Small intestine (tissue), 7 donors: Measurements from ENCODE around the gene ZNF763. TPM values are rescaled to one million over a fixed set of nuclear protein-coding genes. Genes with fewer than 3 reads are reported as not detected.
"Not testable (repeated sequence)": the region's sequence is repeated elsewhere in the genome, so short reads cannot be mapped to it uniquely, and the experiment has no call there.

ENCODE experiments used
- DNase-seq, 2 donors: peaks; one replicate each; pipeline versions ENCODE4 v3.0.0 to v3.0.0-alpha.2; 2013
- FAIRE-seq: peaks from 2 replicates; lab custom pipeline; 2012; peaks lifted over from hg19 to GRCh38; lab: Jason Lieb, UNC
- H3K27ac ChIP-seq, 3 donors: one replicate each; pipeline ENCODE4 v1.5.1; 2013; ENCODE audit warnings: low read length in 2 of 3, mild to moderate bottlenecking in 2 of 3, control low read depth in 1 of 3, inconsistent platforms in 1 of 3, low read depth in 1 of 3, moderate library complexity in 1 of 3
- H3K27me3 ChIP-seq, 3 donors: one replicate each; pipeline ENCODE4 v1.6.1; 2013; ENCODE audit warnings: low read length in 3 of 3, inconsistent platforms in 1 of 3; ENCODE audit not compliant: control insufficient read depth in 3 of 3, insufficient read depth in 3 of 3
- H3K36me3 ChIP-seq, 3 donors: one replicate each; pipeline ENCODE4 v1.6.1; 2013; ENCODE audit warnings: low read length in 3 of 3, inconsistent platforms in 1 of 3, low read depth in 1 of 3, mild to moderate bottlenecking in 1 of 3, moderate library complexity in 1 of 3; ENCODE audit not compliant: control insufficient read depth in 3 of 3, insufficient read depth in 2 of 3
- H3K4me1 ChIP-seq, 3 donors: one replicate each; pipeline ENCODE4 v1.6.1; 2013; ENCODE audit warnings: low read length in 2 of 3, inconsistent platforms in 1 of 3, low read depth in 1 of 3, mild to moderate bottlenecking in 1 of 3, moderate library complexity in 1 of 3; ENCODE audit not compliant: control insufficient read depth in 3 of 3, insufficient read depth in 2 of 3
- H3K4me3 ChIP-seq, 3 donors: one replicate each; pipeline ENCODE4 v1.5.1; 2013; ENCODE audit warnings: low read length in 3 of 3, control low read depth in 1 of 3, inconsistent platforms in 1 of 3, low read depth in 1 of 3, mild to moderate bottlenecking in 1 of 3, moderate library complexity in 1 of 3
- H3K9me3 ChIP-seq, 2 donors: one replicate each; pipeline ENCODE4 v1.6.1; 2013; ENCODE audit warnings: low read depth in 1 of 2, low read length in 1 of 2; ENCODE audit not compliant: control insufficient read depth in 2 of 2, insufficient read depth in 1 of 2
- WGBS, 3 donors: extraction: QIAGEN DNeasy Blood & Tissue Kit; methylation state at CpG; one replicate each; pipeline ENCODE4 v1.1.7; 2013; 5-methylcytosine and 5-hydroxymethylcytosine counted together
- polyA plus RNA-seq, 4 donors: library from polyadenylated mRNA; stranded (reverse) in 3 of 4; unstranded in 1 of 4; fragments of 200-250 nt in 3 of 4; fragments of 120-200 nt in 1 of 4; gene quantifications; one replicate each; pipeline versions ENCODE4 v1.2.1 to v1.2.3, GENCODE V29; 2013
- donor health status: healthy with polysubstance abuse.
- donor health status: control.
- donor health status: control.
- donor health status: Bipolar disorder and iron deficiency.
- donor health status: healthy.

ZNF763 gene
- polyA plus RNA-seq, 4 donors, result 1.9 to 5.1 (median 3.5) TPM

DNA sequence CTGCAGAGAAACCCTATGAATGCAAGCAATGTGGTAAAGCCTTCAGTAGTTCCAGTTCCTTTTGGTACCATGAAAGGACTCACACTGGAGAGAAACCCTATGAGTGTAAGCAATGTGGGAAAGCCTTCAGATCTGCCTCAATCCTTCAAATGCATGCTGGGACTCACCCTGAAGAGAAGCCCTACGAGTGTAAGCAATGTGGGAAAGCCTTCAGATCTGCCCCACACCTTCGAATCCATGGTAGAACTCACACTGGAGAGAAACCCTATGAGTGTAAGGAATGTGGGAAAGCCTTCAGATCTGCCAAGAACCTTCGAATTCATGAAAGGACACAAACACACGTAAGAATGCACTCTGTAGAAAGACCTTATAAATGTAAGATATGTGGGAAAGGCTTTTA, 14.7 kb downstream of the ZNF763 start:
- no peak for DNase-seq
- no peak for FAIRE-seq
- Histone ChIP-seq H3K4me1 (no peaks in the 10 kb centered on the region), H3K4me3 (no peak overlapping the region), H3K9me3 (peaks cover 4 to 75% of the 10 kb centered on the region in 2 donors), H3K36me3 (peaks cover 0 to 10% (median 2%) of the 10 kb centered on the region in 3 donors), H3K27me3 (no peaks in the 10 kb centered on the region), H3K27ac (no peak overlapping the region)
- 89 to 93% (median 93%) methylated on average over 4 of the region's 4 CpGs for WGBS, 3 donors

GRCh38 chr19:11982526-11982925, 17.7 kb downstream of the ZNF763 start:
- 89 to 90% (median 89%) methylated on average over 4 of the region's 4 CpGs for WGBS, 3 donors
- no peak for FAIRE-seq
- no peak overlapping the region for H3K27ac ChIP-seq
- no peak overlapping the region for H3K4me3 ChIP-seq
- H3K4me1 ChIP-seq, result no peaks in the 10 kb centered on the region
- H3K36me3 ChIP-seq, result peaks cover 0 to 2% (median 1%) of the 10 kb centered on the region in 3 donors
- DNase-seq, result no peak
- H3K27me3 ChIP-seq, result peaks cover 0 to 3% (median 0%) of the 10 kb centered on the region in 3 donors
- H3K9me3 ChIP-seq, result peaks cover 4 to 49% of the 10 kb centered on the region in 2 donors

DNA sequence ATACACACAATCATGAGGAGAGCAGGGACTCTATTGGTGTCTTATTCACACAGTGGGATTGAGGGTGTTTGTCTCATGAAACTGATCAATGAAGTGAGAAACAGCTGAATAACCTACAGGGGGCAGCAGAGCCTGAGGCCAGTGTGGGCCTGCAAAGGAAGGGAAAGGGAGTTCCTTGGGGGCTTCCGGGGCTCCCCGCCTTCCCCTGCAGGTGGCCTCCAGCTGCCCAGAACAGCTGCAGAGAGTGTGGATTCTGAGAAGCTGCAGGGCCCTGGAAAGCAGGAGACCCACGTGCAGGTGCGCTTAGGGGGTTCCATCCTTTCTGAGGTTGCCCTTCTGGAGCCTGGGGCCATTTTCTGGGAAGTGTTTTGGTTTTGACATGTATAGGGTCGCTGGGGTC, 20.1 kb downstream of the ZNF763 start:
- Histone ChIP-seq H3K4me1 (peaks cover 0 to 4% (median 0%) of the 10 kb centered on the region in 3 donors), H3K27me3 (peaks cover 0 to 3% (median 0%) of the 10 kb centered on the region in 3 donors), H3K9me3 (peaks cover 2 to 28% of the 10 kb centered on the region in 2 donors), H3K36me3 (no peaks in the 10 kb centered on the region), H3K4me3 (no peak overlapping the region), H3K27ac (no peak overlapping the region)
- 31 to 41% (median 38%) methylated on average over 5 of the region's 5 CpGs for whole genome bisulfite sequencing, 3 donors
- no peak for DNase-seq
- FAIRE-seq, result no peak

GRCh38 chr19:11986754-11987153, 21.9 kb downstream of the ZNF763 start:
- Histone ChIP-seq H3K4me3 (no peak overlapping the region), H3K27ac (no peak overlapping the region), H3K4me1 (peaks cover 0 to 4% (median 0%) of the 10 kb centered on the region in 3 donors), H3K36me3 (peaks cover 0 to 4% (median 0%) of the 10 kb centered on the region in 3 donors), H3K9me3 (peaks cover 0 to 12% of the 10 kb centered on the region in 2 donors), H3K27me3 (peaks cover 0 to 3% (median 0%) of the 10 kb centered on the region in 3 donors)
- FAIRE-seq, result no peak
- no peak for DNase-seq
- 92 to 96% (median 95%) methylated on average over 17 of the region's 17 CpGs for WGBS, 3 donors

GRCh38 chr19:11987405-11988281, 22.8 kb downstream of the ZNF763 start:
- FAIRE-seq (no peak), DNase-seq (peak; percentile 95)
- Histone ChIP-seq H3K9me3 (peaks cover 0 to 6% of the 10 kb centered on the region in 2 donors), H3K4me1 (peaks cover 0 to 4% (median 0%) of the 10 kb centered on the region in 3 donors), H3K4me3 (peak overlapping the region; percentile 55 to 96 (median 75)), H3K36me3 (peaks cover 0 to 4% (median 0%) of the 10 kb centered on the region in 3 donors), H3K27ac (peak overlapping the region; percentile 60 to 88 (median 84)), H3K27me3 (peaks cover 0 to 3% (median 0%) of the 10 kb centered on the region in 3 donors)
- WGBS, 3 donors, result 0 to 1% (median 0%) methylated on average over 51 to 54 of the region's 54 CpGs

- WGBS, 3 donors, result 69 to 76% (median 72%) methylated on average over 9 of the region's 9 CpGs
These were observed 24.2 kb downstream of the ZNF763 start for GRCh38 chr19:11989112-11989456.

GRCh38 chr19:11991921-11992320, 27.1 kb downstream of the ZNF763 start:
- not testable (repeated sequence) for H3K9me3 ChIP-seq, H3K27ac ChIP-seq
- 77 to 96% (median 91%) methylated on average over 4 of the region's 4 CpGs for WGBS, 3 donors

More at GRCh38 chr19:11989112-11989456, 24.2 kb downstream of the ZNF763 start:
- FAIRE-seq (no peak), DNase-seq (no peak)
- Histone ChIP-seq H3K4me3 (peak overlapping the region in 2 of 3 donors; percentile 5 to 96), H3K9me3 (no peaks in the 10 kb centered on the region), H3K27me3 (peaks cover 0 to 3% (median 0%) of the 10 kb centered on the region in 3 donors), H3K27ac (peak overlapping the region in 1 of 3 donors; percentile 88), H3K36me3 (peaks cover 0 to 4% (median 0%) of the 10 kb centered on the region in 3 donors), H3K4me1 (peaks cover 0 to 4% (median 0%) of the 10 kb centered on the region in 3 donors)

GRCh38 chr19:11995174-11995573, 30.3 kb downstream of the ZNF763 start:
- no peak for FAIRE-seq

More at GRCh38 chr19:11991921-11992320, 27.1 kb downstream of the ZNF763 start:
- DNase-seq, H3K36me3 ChIP-seq, FAIRE-seq, H3K4me1 ChIP-seq, H3K27me3 ChIP-seq, H3K4me3 ChIP-seq: not testable (repeated sequence)

More at GRCh38 chr19:11995174-11995573, 30.3 kb downstream of the ZNF763 start:
- Histone ChIP-seq H3K4me1 (peaks cover 0 to 3% (median 0%) of the 10 kb centered on the region in 3 donors), H3K36me3 (peaks cover 0 to 4% (median 2%) of the 10 kb centered on the region in 3 donors), H3K27ac (no peak overlapping the region), H3K27me3 (no peaks in the 10 kb centered on the region), H3K9me3 (peaks cover 0 to 12% of the 10 kb centered on the region in 2 donors), H3K4me3 (no peak overlapping the region)
- no peak for DNase-seq
- WGBS, 3 donors, result 92 to 100% (median 94%) methylated on average over 1 of the region's 1 CpG
